Spleen (tissue), 13 donors: ENCODE measurements around the gene ENTPD1. TPM values are rescaled to one million over a fixed set of nuclear protein-coding genes. Genes with fewer than 3 reads are reported as not detected.
A peak's percentile ranks its signal among the peaks of the same experiment; 100 is the strongest.

Experiments used
- DNase-seq: peaks from one replicate; pipeline ENCODE4 v3.0.0-alpha.2; 2020
- H3K27ac ChIP-seq, 8 donors: fragments of 200-600 bp; sonication (generic) in 7 of 8; 1 replicate in 4 of 8; 2 replicates in 4 of 8; pipeline versions ENCODE4 v1.5.0 to v1.8.0; 2016 to 2021; ENCODE audit warnings: inconsistent platforms in 4 of 8, mild to moderate bottlenecking in 4 of 8, moderate library complexity in 1 of 8
- H3K27me3 ChIP-seq, 7 donors: fragments of 200-600 bp; sonication (generic) in 6 of 7; replicated peaks in 1 of 7; 1 replicate in 4 of 7; 2 replicates in 3 of 7; pipeline versions ENCODE4 v1.5.0 to v1.8.0; 2016 to 2021; ENCODE audit warnings: inconsistent platforms in 3 of 7, mild to moderate bottlenecking in 1 of 7
- H3K36me3 ChIP-seq, 6 donors: fragments of 200-600 bp; sonication (generic) in 5 of 6; 1 replicate in 4 of 6; 2 replicates in 2 of 6; pipeline versions ENCODE4 v1.5.0 to v1.8.0; 2016 to 2021; ENCODE audit warnings: inconsistent platforms in 2 of 6
- H3K4me1 ChIP-seq, 6 donors: fragments of 200-600 bp; sonication (generic) in 5 of 6; 1 replicate in 3 of 6; 2 replicates in 3 of 6; pipeline versions ENCODE4 v1.5.0 to v1.8.0; 2016 to 2021; ENCODE audit warnings: inconsistent platforms in 3 of 6
- H3K4me3 ChIP-seq, 8 donors: fragments of 200-600 bp; sonication (generic) in 7 of 8; 1 replicate in 4 of 8; 2 replicates in 4 of 8; pipeline versions ENCODE4 v1.5.0 to v1.8.0; 2016 to 2021; ENCODE audit warnings: inconsistent platforms in 4 of 8, mild to moderate bottlenecking in 4 of 8, moderate library complexity in 2 of 8
- H3K9me3 ChIP-seq, 8 donors: fragments of 200-600 bp; sonication (generic) in 7 of 8; 1 replicate in 4 of 8; 2 replicates in 4 of 8; pipeline versions ENCODE4 v1.5.0 to v1.8.0; 2016 to 2021; ENCODE audit warnings: inconsistent platforms in 4 of 8
- POLR2A ChIP-seq, 3 donors: fragments of 450-650 bp; IDR thresholded peaks; one replicate each; pipeline ENCODE4 v1.5.1; 2017; ENCODE audit warnings: antibody characterized with exemption in 3 of 3, mild to moderate bottlenecking in 1 of 3
- POLR2AphosphoS5 ChIP-seq, 3 donors: sonication (generic); formaldehyde crosslinking; IDR thresholded peaks; one replicate each; pipeline ENCODE4 v1.5.1; 2017; ENCODE audit warnings: antibody characterized with exemption in 3 of 3
- WGBS, 5 donors: extraction: QIAGEN DNeasy Blood & Tissue Kit in 3 of 5; methylation state at CpG; one replicate each; pipeline versions ENCODE4 v1.1.5 to v1.1.7; 2013 to 2018; 5-methylcytosine and 5-hydroxymethylcytosine counted together
- intact Hi-C: fragments of 100-400 bp; cut with DNase I; formaldehyde crosslinking; loops from one replicate; pipeline ENCODE4 v1.15.0; 2023; ENCODE audit warnings: low total_unique reads
- long read RNA-seq, 2 donors: transcript quantifications; one replicate each; lab custom pipeline, GENCODE V29; 2026
- polyA plus RNA-seq, 3 donors: library from polyadenylated mRNA; stranded (reverse); fragments of 200-250 nt; gene quantifications; one replicate each; pipeline ENCODE4 v1.2.1, GENCODE V29; 2013
- total RNA-seq, 7 donors: library from RNA; depleted of rRNA in 3 of 7; stranded (reverse); fragments of >200 nt in 3 of 7; fragmentation: NEBNext Ultra II Directional in 4 of 7; extraction: Animal tissue kit (Norgen Biotek cat#: 25700) in 4 of 7; gene quantifications; one replicate each; pipeline versions ENCODE4 v1.1.0 to v1.2.1, GENCODE V29; 2016 to 2021
- TF ChIP-seq, protein P1 (sequence below), 11 experiments: fragments of 200-600 bp in 7 of 11; fragments of 450-650 bp in 4 of 11; sonication (generic) in 4 of 11; IDR thresholded peaks in 8 of 11; conservative IDR thresholded peaks in 3 of 11; 1 replicate in 7 of 11; 2 replicates in 4 of 11; pipeline versions ENCODE4 v1.4.0 to v1.8.0; 2016 to 2021; ENCODE audit warnings: antibody characterized with exemption in 11 of 11, inconsistent platforms in 4 of 11, mild to moderate bottlenecking in 1 of 11
- donor health status: healthy with polysubstance abuse.
- donor health status: DM: no; HTN: no; CAD: no; lungs with moderate emphysema.
- donor health status: DM: no; HTN: no; CAD: no.
- donor health status: Bipolar disorder and iron deficiency.
- donor health status: healthy.
- donor health status: DM: no; HTN: no; CAD: no.
- donor health status: DM: yes; HTN: yes; CAD: no.

Gene ENTPD1, protein sequence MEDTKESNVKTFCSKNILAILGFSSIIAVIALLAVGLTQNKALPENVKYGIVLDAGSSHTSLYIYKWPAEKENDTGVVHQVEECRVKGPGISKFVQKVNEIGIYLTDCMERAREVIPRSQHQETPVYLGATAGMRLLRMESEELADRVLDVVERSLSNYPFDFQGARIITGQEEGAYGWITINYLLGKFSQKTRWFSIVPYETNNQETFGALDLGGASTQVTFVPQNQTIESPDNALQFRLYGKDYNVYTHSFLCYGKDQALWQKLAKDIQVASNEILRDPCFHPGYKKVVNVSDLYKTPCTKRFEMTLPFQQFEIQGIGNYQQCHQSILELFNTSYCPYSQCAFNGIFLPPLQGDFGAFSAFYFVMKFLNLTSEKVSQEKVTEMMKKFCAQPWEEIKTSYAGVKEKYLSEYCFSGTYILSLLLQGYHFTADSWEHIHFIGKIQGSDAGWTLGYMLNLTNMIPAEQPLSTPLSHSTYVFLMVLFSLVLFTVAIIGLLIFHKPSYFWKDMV
- 10 to 100 TPM; 52.6 to 92.9 (median 64.1) TPM for total RNA-seq
- 10 to 100 TPM; 14.1 to 19.7 (median 14.6) TPM for polyA plus RNA-seq
- long read RNA-seq, donor 1, partial matches to known transcripts = 21 of 25 reads
- long read RNA-seq, donor 1, other reads (novel, unspliced or antisense) = 0 of 25 reads
- long read RNA-seq, donor 2, partial matches to known transcripts = 7 of 10 reads
- long read RNA-seq, donor 2, other reads (novel, unspliced or antisense) = 0 of 10 reads

DNA sequence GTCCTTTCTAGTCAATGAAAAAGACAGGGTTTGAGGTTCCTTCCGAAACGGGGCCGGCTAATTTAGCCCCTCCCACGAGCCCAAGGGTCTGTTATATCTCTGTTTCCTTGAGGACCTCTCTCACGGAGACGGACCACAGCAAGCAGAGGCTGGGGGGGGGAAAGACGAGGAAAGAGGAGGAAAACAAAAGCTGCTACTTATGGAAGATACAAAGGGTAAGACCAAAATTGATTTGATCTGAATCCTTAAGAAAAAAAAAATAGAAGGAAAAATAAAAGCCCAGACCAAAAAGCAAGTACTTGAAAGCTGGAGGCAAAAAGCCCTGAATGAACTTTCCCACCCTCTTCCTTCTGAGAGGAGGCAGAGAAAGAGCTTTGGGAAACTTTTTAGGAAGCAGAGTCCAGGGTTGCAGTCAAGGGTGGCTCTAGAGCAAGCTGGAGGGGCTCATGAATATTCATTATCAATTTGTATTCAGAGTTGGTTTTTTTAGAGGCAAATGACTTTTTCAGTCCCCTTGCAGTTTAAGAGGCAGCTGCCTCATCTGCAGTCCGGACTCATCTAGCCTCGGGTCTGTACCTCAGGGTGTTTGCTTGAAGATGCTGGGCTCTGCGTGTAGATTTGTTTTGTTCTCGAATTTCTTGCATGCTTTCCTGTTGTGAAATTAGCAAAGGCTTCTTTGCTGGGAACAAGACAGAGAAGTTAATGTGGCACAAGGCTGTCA, at the start of gene ENTPD1:
Gene ENTPD1 (plus strand): TSS at position 123 of the 721 bp plus-strand sequence. CDS start 77 bp downstream, at position 200.
- 3 to 8% (median 4%) methylated on average over 11 of the region's 11 CpGs for WGBS, 5 donors
- intact Hi-C loops = no loop called here
- peaks cover 13 to 66% (median 49%) of the 10 kb centered on the region in 6 donors for H3K4me1 ChIP-seq
- H3K36me3 ChIP-seq = no peaks in the 10 kb centered on the region
- H3K9me3 ChIP-seq = no peaks in the 10 kb centered on the region
- peak within 1 kb of the TSS; percentile 70 to 97 (median 90) for H3K27ac ChIP-seq
- no peaks in the 10 kb centered on the region for H3K27me3 ChIP-seq
- DNase-seq = no peak
- peak within 1 kb of the TSS; percentile 1 to 71 (median 42) for H3K4me3 ChIP-seq
- TF ChIP-seq POLR2A (IDR thresholded peaks at IDR 0.05) (peak in 2 of 3 donors; percentile 30 to 80), POLR2AphosphoS5 (IDR thresholded peaks at IDR 0.05) (peak in 1 of 3 donors; percentile 95)
- TF ChIP-seq, protein P1, sequence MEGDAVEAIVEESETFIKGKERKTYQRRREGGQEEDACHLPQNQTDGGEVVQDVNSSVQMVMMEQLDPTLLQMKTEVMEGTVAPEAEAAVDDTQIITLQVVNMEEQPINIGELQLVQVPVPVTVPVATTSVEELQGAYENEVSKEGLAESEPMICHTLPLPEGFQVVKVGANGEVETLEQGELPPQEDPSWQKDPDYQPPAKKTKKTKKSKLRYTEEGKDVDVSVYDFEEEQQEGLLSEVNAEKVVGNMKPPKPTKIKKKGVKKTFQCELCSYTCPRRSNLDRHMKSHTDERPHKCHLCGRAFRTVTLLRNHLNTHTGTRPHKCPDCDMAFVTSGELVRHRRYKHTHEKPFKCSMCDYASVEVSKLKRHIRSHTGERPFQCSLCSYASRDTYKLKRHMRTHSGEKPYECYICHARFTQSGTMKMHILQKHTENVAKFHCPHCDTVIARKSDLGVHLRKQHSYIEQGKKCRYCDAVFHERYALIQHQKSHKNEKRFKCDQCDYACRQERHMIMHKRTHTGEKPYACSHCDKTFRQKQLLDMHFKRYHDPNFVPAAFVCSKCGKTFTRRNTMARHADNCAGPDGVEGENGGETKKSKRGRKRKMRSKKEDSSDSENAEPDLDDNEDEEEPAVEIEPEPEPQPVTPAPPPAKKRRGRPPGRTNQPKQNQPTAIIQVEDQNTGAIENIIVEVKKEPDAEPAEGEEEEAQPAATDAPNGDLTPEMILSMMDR (IDR thresholded peaks at IDR 0.05 in 8 of 11, conservative IDR thresholded peaks at IDR 0.05 in 3 of 11) = no peak

DNA sequence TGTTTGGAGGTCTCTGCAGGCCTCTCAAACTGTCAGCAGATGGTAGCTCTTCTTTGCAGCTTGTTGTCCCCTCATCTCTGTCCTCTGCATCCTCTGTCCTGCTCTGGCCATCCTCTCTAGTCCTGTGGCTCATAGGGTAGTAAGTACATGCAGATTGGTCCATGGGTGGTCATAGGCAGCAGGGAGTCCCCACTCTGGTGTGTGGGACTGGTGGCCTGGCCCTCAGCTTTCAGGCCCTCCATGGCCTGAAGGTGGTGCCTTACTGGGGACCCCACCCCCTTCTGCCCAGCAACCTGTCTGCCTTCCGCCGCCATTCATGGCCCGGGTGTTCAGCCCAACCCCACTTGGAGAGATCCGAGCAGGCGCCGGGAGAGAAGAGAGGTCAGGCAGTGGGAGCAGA, 49.4 kb upstream of the ENTPD1 start:
- intact Hi-C loops = no loop called here
- TF ChIP-seq, protein P1 (IDR thresholded peaks at IDR 0.05 in 8 of 11, conservative IDR thresholded peaks at IDR 0.05 in 3 of 11) = no peak
- TF ChIP-seq POLR2AphosphoS5 (IDR thresholded peaks at IDR 0.05) = no peak
- TF ChIP-seq POLR2A (IDR thresholded peaks at IDR 0.05) = no peak
- no peak overlapping the region for H3K27ac ChIP-seq
- DNase-seq = no peak
- no peaks in the 10 kb centered on the region for H3K36me3 ChIP-seq
- H3K4me3 ChIP-seq = no peak overlapping the region
- no peaks in the 10 kb centered on the region for H3K4me1 ChIP-seq
- WGBS, 5 donors = 46 to 92% (median 50%) methylated on average over 6 of the region's 6 CpGs
- H3K27me3 ChIP-seq = no peaks in the 10 kb centered on the region
- peaks cover 0 to 9% (median 2%) of the 10 kb centered on the region in 8 donors for H3K9me3 ChIP-seq

DNA sequence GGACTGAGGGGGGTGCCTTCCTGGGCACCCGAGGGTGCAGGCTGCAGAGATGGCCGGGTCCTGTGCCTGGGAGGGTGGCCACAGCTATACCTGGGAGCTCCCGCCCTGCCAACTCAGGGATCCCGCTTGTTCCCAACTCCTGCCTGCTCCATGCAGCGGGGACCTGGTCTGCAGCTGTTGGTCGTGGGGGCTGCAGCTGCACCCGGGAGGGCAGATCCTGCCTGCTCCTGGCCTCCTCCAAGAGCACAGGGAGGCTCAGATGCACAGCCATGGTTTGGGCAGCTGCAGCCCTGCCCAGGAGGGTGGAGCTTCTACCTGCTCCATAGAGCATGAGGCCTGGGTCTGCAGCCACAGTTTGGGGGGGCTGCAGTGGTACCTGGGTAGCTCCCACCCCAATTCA, 49.0 kb upstream of the ENTPD1 start:
- 85 to 93% (median 89%) methylated on average over 7 of the region's 7 CpGs; no CpG with 5 or more reads in 1 of the 5 donors for WGBS, 5 donors
- TF ChIP-seq POLR2A (IDR thresholded peaks at IDR 0.05) (no peak), POLR2AphosphoS5 (IDR thresholded peaks at IDR 0.05) (no peak)
- TF ChIP-seq, protein P1 (IDR thresholded peaks at IDR 0.05 in 8 of 11, conservative IDR thresholded peaks at IDR 0.05 in 3 of 11) = no peak
- DNase-seq = no peak

More for the DNA sequence above, 49.0 kb upstream of the ENTPD1 start:
- intact Hi-C loops = no loop called here
- no peaks in the 10 kb centered on the region for H3K36me3 ChIP-seq
- no peak overlapping the region for H3K27ac ChIP-seq
- H3K4me1 ChIP-seq = no peaks in the 10 kb centered on the region
- peaks cover 0 to 9% (median 2%) of the 10 kb centered on the region in 8 donors for H3K9me3 ChIP-seq
- no peak overlapping the region for H3K4me3 ChIP-seq
- no peaks in the 10 kb centered on the region for H3K27me3 ChIP-seq
